GM18907 (cell line): ENCODE measurements around the gene PCAT7.

Experiments
- ATAC-seq: cut with Tn5 transposase; IDR thresholded peaks from one replicate; pipeline ENCODE4 v1.9.1; 2021; ENCODE audit warnings: mild to moderate bottlenecking, moderate library complexity; ENCODE audit not compliant: unreplicated experiment

PCAT7 gene

DNA sequence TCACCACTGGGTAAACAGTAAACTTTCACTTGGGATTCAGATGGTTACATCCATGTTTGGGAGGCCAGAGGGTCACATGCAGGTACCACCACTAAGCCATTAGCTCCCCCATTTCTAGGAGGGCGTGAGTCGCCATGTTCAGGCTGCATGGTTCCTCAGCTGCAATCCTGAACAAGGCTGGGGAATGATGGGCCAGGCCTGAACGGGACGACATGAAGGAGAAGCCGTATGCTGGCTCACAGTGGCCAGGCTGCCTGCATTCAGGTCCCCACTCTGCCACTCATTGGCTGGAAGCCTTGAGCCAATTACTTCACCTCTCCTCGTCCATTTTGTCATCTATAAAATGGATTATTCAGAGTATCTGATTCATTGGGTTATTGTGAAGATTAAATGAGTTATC, 47.8 kb downstream of the PCAT7 start:
- no peak for ATAC-seq

DNA sequence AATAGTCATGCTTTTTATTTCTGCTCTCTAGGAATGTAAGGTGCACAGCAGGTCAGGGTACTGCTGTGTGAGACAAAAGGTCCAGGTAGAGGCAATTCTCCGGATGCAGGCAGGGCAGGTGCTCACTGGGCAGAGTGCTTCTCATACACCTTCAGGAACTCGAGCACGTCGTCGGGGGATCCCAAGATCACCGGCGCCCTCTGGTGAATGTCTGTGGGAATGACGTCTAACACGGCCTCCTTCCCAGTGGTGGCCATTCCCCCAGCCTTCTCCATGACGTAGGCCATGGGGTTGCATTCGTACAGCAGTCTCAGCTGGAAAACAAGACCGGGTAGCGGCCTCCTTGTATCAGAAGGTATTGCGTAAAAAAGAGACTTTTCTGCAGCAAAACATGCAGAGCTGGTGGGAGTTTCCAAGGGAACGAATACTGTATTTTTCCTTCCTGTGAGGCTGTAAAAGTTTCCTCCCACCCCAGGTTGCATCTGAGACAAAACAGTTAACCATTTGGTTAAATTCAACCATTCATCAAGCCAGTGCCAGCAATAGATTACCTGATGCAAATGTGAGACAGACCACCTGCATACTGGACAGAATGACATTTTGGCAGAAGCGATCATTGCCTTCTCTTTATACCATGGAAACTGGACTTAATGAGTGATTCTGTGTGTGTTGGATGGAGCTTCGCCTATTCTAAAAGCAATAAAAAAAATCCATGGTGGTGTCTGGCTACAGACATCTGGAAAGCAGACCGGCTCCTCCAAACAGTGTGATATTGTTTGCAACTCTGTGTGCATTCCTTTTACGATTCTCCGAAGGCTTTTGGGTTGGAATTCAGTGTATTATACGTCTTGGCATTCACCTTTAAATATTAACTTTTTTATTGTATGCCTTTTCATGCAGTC, 48.6 kb downstream of the PCAT7 start:
- no peak for ATAC-seq

DNA sequence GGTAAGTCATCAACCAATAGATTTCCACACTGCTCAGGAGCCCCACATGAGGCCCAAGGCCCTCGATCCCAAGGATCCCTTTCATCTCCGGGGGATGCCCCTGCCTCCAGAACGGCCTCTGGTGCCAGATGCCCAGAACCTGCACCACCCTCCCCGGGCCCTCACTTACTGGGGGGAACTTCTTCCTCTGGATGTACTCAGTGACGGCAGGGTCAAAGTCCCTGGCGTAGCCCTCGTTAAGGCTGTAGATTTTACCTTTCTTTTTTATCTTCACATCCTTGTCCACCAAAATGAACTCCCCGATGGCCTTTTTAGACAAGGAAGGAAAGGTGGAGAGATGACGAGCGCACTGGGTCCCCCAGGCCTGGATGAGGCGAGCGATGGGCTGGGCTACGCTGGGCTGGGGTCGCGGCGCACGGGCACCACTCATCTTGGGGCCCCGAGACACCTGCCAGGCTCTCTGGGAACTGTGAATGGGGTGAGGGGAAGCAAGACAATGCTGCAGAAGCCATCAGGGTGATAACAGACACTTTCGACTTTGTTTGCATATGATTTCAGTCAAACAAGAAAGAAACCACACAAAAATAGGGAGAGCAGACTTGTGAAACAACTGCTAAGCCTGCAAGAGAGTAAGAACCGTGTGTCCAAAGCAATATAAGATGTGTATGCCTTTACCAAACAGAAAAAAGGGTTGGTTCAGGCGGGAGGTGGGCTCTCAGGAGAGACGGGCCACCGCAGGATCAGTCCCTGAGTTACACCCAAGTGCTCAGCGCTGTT, 52.0 kb downstream of the PCAT7 start:
- no peak for ATAC-seq

DNA sequence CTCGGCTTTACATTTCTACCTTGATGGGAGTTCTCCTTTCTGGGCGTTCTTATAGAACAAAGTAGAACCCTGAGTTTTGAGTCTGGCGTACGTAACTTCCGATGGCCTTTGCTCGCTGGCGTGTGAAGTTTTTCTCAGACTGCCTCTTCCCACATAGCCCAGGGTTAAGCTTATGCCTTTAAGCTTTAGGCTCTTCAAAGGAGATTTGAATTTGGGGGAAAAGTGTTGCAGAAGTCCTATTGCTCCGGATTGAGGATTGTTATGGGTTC, 52.5 kb downstream of the PCAT7 start:
- no peak for ATAC-seq

DNA sequence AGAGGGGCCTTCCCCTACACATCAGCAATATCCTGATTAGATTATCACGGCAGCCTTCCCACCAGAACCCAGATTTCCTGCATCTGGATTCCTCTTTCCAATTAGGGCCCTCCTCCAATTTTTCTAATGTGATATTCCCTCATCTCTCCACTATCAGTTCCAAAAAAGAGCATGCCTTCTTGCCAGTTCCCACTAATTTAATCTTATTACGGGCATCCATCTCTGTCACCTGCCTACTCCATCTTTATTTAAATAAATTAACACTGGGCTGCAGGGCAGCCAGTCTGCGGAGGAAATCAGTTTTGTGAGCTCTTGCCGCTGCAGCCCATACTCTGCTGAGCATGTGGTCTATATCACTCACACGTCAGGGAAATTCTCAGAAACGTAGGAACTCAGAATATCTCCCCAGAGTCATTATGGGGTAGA, 55.3 kb downstream of the PCAT7 start:
- no peak for ATAC-seq

DNA sequence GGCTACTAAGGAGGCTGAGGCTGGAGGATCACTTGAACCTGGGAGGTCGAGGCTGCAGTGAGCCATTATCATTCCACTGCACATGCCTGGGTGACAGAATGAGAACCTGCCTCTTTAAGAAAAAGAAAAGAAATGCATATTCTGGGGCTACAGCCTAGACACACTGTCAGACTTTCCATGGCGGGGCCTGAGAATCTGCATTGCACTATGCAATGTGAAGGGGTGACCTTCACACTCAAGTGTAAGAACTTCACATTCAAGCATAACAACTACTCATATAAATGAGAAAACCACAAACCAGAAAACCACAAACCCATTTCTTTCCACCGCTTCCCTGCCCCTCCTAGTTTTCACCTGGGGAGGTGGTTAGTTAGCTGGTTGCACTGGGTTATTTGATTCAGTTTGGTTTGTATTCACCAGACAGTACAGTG, 56.8 kb downstream of the PCAT7 start:
- ATAC-seq: no peak

DNA sequence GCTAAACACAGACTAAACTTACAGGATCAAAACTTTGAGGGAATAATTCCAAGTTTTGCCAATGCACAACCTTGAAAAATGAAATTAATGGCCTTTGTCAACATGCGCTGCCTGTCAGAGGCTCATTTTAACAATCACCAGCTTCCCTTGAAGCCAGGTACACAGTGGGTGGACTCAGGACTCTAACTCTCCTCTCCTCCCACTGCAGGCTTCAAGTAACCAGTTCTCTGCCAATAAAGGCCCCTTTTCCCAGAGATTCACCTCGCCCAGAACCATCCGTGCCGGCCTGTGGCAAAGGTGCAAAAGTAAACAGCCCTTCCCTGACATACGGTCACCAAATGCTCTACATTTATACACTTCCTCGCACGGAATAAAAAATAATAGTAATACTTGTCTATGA, 57.2 kb downstream of the PCAT7 start:
- no peak for ATAC-seq

DNA sequence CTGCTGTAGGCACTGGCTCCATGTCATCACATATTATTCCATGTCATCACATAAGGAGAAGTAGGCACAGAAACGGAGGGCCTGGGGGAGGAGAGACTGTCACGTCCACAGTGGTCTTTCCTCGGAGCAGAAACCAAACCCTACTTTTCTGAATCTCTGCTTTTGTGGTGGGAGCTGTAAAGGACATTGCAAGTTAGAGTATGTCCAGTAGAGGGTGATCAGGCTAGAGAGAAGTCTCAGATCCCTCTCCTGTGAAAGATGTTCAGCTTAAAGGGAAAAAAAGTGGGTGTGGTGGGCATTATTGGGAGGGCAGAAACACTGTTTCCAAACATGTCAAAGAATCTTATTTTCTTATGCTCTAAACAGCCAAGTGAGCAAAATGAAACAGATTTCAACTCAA, 58.1 kb downstream of the PCAT7 start:
- no peak for ATAC-seq

DNA sequence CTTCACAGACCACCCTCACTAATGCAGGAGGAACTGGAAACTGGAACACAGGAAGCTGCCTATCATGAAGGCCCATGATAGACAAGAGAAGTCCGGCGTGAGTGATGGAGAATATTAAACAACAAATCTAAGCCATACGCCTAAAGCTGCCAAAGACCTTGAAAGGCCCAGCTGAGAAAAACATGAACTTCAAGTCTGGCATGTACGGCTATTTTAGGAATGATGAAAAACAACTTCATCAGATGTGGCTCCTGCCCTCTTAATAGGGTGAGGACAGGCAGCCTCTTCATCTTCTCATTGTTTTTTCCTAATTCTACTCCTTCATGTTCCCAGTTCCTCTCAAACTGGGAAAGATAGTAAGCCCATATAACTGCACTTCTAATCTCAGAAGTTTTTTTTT, 64.1 kb downstream of the PCAT7 start:
- no peak for ATAC-seq
